HG02938 (cell line): Measurements from ENCODE around the gene SEC23IP.
"Not testable (repeated sequence)": the region's sequence is repeated elsewhere in the genome, so short reads cannot be mapped to it uniquely, and the experiment has no call there.

Experiments used
- ATAC-seq: cut with Tn5 transposase; IDR thresholded peaks from one replicate; pipeline ENCODE4 v1.9.1; 2021; ENCODE audit warnings: mild to moderate bottlenecking, moderate library complexity; ENCODE audit not compliant: unreplicated experiment

SEC23IP gene

DNA sequence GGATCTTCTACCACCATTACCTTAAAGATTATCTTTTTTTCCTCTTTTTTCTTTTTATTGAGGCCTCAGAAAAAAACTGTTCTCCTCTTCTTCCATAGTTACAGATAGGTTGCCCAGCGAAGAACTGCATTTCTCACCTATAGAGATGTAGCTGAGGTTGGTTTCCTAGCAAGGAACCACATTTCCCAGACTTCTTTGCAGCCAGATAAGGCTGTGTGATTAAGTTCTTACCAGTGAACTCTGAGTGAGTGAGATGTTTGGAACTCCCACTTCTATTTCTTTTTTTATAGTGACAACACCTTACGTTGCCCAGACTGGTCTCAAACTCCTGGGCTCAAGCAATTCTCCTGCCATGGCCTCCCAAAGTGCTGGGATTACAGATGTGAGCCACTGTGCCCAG lies 14.0 kb upstream of the SEC23IP start:
- no peak for ATAC-seq

DNA sequence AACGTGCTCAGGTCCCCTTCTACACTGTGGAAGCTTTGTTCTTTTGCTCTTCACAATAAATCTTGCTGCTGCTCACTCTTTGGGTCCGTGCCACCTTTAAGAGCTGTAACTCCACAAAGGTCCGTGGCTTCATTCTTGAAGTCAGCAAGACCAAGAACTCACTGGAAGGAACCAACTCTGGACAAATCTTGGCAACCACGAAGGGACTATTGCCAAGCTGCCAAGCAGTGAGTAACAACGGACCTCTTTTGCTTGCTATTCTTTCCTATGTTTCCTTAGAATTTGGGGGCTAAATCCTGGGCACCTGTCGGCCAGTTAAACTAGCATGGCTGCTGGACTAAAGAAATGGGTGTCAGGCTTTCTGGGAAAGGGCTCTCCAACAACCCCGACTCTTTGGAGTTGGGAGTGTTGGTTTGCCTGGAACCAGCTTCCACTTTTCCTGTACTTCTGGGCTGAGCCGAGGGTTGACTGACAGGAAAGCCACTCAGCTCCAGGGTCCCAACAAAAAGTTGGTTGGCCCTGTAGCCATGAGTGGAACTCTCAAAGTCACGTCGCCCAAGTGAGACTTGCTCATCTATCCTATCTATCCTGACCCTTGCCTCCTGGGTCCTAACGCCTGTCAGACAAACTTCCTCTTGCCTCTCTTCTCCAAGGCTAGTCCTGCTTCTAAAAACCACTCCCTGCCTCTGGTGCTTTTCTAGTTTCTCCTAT lies 8.5 kb upstream of the SEC23IP start:
- ATAC-seq, result not testable (repeated sequence)

DNA sequence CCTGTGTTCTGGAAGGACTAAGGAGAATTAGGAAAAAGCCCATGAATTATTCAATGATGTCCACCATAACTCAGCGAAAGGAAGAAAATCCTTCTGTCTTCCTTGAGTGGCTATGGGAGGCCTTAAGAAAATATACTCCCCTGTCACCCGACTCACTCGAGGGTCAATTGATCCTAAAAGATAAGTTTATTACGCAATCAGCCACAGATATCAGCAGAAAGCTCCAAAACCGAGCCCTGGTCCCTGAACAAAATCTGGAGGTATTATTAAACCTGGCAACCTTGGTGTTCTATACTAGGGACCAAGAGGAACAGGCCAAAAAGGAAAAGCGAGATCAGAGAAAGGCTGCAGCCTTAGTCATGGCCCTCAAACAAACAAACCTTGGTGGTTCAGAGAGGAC lies 6.5 kb upstream of the SEC23IP start:
- not testable (repeated sequence) for ATAC-seq

DNA sequence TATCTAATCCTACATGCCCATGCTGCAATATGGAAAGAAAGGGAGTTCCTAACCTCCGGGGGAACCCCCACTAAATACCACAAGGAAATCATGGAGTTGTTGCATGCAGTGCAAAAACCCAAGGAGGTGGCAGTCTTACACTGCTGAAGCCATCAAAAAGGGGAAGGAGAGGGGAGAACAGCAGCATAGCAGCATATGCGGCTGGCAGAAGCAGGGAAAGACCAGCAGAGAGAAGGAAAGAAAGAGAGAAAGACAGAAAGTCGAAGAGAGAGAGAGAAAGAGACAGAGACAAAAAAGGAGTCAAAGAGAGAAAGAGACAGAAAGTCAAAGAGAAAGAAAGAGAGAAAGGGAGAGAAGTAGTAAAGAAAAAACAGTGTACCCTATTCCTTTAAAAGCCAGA lies 3.8 kb upstream of the SEC23IP start:
- not testable (repeated sequence) for ATAC-seq

DNA sequence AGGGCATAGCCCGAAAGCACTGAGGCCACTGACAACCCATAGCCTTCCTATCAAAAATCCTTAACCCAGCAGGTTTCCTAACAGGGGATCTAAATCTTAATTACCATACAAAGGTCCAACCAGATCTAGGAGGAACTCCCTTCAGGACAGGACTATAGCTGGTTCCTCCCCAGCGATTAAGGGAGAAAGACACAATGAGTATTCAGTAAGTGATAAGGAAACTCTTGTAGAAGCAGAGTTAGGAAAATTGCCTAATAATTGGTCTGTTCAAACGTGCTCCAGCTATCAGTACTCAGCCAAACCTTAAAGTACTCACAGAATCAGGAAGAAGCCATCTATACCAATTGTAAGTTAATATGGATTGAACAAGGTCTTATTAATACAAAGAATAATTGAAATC lies 3.3 kb upstream of the SEC23IP start:
- ATAC-seq, result not testable (repeated sequence)

DNA sequence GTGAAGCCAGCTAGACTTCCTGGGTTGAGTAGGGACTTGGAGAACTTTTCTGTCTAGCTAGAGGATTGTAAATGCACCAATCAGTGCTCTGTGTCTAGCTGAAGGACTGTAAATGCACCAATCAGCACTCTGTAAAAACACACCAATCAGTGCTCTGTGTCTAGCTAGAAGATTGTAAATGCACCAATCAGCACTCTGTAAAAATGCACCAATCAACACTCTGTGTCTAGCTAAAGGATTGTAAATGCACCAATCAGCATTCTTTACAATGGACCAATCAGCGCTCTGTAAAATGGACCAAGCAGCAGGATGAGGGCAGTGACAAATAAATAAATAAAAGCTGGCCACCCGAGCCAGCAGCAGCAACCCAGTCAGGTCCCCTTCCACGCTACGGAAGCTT lies 2.2 kb upstream of the SEC23IP start:
- ATAC-seq, result not testable (repeated sequence)

DNA sequence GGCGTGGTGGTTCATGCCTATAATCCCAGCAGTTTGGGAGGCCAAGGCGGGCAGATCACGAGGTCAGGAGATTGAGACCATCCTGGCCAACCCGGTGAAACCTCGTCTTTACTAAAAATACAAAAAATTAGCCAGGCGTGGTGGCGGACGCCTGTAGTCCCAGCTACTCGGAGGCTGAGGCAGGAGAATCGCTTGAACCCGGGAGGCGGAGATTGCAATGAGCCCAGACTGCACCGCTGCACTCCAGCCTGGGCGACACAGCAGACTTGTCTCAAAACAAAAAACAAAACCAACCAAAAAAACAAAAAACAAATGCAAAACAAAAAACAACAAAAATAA lies 712 bp upstream of the SEC23IP start:
- ATAC-seq, result not testable (repeated sequence)

DNA sequence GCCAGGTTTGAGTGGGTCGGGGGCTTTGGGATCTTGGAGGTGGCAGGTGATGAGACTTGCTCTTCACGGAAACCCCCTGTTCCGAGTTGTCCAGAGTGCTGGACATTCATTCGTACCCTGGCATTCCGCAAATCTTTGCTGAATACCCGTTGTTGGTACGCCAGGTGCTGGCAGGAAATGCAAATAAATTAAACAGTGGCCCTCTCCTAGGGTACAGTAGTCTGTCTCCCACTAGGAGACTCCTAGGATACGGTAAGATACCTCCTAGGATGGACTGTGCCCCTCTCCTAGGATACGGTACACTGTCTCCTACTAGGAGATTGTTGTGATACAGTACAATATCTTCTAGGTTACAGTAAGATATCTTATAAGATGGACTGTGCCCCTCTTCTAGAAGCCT lies 544 bp downstream of the SEC23IP start:
- no peak for ATAC-seq

DNA sequence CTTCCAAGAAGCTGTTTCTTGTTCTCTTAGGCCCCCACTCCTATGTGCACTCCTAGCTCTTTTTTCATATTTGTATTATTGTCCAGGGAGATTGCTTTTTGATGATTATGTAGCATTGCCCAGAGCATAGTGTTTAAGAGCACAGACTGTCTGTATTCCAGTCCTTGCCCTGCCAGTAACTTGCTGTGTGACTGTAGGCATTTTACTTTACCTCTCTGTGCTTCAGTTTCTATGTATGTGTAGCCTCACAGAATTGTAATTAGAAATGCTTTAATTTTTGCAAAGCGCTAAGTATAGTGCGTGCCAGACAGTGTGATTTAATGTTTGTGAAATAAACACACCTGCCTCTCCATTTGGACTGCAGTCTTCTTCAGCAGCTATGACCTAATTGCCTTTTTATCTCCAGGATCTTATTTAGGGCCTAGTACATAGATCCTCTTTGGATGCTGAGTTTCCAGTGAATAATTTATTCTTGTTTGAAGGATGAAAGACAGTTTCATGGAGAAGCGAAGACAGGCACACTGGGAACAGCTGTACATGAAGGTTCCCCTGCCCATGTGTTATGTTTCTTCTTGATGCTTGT lies 1.4 kb downstream of the SEC23IP start:
- no peak for ATAC-seq

DNA sequence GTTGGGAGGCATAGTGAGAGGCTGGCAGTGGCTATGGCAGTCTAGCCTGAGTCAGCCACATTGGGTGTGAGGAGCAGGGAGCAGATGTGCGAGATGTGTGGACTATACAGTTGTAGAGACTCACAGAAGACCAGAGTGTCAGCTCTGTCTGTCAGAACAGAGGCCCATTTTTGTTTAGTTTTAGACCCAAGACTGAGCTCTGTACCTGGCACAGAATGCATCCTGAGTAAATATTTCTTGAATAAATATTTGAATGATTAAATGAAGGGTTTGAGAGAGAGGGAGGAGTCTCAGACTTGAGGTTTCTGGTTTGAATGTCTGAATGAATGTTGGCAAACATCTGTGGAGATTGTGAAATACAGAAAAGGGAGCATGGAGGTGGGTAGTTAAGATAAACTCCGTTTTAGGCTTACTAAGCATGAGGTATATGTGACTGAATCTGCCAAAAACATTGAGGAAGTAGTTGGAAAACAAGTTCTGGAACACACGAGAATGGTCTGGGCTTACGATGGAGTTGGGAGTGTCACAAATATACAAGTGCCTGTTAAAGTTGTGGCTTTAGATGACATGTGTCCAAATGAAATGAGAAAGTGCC lies 3.6 kb downstream of the SEC23IP start:
- no peak for ATAC-seq

DNA sequence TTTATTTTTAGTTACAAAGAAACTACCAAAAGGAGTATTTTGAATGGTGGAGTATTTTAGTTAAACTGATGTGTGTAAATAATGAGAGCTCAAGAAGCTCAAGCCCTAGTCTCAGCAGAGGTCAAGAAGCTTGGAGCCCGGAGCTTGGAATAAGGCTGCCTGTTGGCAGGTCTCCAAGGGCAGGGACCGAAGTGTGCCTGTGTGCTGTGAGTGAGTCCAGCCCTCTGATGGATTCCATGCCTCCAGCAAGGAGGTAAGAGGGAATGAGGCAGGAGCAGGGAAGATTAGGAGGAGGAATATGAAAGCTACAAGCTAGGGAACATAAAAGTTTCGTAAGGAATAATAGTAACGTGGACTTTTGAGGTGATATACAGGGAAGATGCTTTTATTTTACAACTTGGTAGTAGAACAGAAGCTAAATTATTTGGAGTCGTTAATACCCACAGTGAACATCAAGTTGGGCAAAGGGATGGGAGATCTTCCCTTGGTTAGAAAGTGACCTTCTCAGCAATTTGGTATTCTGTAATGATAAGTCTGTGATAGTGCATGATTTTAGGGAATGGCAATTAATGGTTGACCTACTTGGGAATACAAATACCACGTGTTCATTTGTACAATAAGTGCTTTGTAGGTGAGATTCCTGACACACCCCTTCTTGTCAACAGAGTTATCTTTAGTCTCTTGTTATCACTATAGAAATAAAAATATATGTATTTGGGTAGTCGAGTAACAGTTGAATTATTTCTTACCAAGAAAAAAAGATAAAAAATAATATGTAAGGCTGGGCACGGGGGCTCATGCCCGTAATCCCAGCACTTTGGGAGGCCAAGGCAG lies 4.6 kb downstream of the SEC23IP start:
- ATAC-seq, result no peak

DNA sequence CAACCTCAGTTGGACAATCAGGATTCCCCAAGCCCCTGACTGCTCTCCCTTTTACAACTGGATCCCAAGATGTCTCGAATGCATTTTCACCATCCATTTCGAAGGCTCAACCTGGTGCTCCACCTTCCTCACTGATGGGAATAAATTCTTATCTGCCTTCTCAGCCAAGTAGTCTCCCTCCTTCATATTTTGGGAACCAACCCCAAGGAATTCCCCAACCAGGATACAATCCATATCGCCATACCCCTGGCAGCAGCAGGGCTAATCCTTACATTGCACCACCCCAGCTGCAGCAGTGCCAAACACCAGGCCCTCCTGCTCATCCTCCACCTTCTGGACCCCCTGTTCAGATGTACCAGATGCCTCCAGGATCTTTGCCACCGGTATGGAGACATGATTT lies 6.0 kb downstream of the SEC23IP start:
- no peak for ATAC-seq

DNA sequence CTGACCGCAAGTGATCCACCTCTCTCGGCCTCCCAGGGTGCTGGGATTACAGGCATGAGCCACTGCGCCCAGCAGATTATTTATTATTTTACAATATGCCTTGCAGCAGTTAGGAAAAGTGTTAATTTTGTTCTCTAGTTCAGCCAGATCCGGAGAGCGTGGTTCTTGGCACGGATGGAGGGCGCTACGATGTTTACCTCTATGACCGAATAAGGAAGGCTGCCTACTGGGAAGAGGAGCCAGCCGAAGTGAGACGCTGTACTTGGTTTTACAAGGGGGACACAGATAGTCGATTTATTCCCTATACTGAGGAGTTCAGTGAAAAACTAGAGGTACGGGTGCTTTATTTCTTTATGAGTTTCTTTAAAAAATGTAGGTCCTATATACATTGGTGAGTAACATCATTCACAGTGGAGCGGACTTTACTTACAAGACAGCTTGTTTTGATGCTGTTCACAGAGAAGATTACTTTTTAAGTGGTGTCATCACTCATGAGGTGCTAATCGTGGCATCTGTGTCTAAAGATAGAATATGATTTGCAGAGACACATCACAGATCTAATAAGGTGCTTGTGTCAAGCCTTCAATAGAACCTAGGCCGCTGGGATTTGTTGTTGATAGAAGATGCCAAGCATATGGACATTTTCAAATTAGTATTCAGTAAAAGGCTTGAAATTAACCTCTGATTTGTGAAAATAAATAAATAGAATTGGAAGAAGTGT lies 11.6 kb downstream of the SEC23IP start:
- ATAC-seq, result no peak

DNA sequence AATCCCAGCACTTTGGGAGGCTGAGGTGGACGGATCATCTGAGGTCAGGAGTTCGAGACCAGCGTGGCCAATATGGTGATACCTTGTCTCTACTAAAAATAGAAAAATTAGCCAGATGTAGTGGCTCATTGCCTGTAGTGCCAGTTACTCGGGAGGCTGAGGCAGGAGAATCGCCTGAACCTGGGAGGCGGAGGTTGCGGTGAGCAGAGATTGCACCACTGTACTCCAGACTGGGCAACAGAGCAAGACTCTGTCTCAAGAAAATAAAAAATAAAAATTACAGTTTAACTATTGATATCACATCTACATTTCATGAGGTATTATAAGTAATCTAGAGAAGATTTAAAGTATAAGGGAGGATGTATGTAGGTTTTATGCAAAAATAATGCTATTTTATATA lies 15.2 kb downstream of the SEC23IP start:
- ATAC-seq, result not testable (repeated sequence)

DNA sequence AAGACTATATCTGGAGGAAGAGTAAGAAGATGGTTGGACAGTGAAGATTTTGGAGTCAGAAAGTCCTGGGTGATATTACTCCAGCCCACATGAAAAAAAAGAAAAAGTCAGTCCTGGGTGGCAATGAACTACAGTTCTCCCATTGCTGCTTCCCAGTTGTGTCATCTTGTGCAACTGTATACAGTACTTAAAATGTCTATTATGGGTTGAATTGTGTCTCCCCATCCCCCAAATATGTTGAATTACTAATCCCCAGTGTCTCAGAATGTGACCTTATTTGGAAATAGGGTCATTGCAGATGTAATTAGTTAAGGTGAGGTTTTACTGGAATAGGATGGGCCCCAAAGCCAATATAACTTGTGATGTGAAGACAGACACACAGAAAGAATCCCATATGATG lies 15.6 kb downstream of the SEC23IP start:
- no peak for ATAC-seq

DNA sequence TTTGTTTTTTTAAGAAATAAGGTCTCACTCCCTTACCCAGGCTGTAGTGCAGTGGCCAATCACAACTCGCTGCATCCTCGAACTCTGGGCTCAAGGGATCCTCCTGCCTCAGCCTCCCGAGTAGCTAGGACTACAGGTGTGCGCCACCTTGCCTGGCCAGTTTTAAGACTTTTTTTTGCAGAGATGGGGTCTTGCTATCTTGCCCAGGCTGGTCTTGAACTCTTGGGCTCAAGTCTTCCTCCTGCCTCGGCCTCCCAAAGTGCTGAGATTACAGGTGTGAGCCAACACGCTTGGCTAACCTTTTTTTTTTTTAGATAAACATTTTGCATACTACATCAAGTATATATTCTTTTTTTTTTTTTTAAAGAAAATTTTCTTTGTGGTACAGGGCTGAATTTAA lies 18.2 kb downstream of the SEC23IP start:
- no peak for ATAC-seq

DNA sequence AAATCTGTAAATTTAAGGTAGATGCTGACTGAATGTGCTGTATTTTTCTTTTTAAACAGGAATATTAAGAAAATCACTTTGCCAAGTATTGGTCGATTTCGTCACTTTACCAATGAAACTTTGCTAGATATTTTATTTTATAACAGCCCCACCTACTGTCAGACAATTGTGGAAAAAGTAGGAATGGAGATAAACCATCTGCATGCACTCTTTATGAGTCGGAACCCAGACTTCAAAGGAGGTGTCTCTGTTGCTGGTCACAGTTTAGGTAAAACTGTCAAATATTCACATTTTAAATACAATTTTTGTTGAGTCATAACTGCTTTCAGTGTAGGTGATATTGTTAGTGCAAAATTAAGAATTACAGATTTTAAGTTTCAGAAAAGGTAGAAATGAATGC lies 25.2 kb downstream of the SEC23IP start:
- no peak for ATAC-seq

DNA sequence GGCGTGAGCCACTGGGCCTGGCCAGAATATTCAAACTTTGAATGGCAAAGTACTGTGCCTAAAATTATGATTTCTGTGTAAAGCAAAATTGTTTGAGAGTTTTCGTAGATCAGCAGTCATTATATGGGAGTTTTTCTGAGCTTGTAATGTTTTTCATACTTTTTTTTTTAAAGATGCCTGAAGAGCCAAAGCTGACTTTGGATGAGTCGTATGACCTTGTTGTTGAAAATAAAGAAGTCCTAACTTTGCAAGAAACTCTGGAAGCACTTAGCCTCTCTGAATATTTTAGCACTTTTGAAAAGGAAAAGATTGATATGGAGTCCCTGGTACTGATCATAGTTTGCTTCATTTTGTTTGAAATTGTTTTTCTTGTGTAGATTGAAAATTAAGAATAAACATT lies 26.7 kb downstream of the SEC23IP start:
- ATAC-seq, result no peak

DNA sequence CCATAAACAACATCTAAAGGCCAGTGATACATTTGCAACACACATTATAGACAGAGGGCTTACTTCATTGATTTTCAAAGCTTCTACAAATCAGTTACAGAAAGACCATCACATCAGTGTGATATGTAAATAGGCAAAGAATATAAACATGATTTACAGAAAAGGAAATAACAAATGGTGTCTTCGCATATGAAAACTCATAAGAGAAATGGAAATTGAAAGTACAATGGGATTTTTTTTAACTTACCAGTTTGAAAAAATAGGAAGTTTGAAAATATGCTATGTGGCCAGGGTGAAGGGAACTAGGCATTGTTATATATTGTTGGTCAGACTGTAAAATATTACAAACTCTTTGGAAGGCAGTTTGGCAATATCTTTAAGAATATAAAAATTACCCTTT lies 27.3 kb downstream of the SEC23IP start:
- ATAC-seq, result peak; percentile 53

DNA sequence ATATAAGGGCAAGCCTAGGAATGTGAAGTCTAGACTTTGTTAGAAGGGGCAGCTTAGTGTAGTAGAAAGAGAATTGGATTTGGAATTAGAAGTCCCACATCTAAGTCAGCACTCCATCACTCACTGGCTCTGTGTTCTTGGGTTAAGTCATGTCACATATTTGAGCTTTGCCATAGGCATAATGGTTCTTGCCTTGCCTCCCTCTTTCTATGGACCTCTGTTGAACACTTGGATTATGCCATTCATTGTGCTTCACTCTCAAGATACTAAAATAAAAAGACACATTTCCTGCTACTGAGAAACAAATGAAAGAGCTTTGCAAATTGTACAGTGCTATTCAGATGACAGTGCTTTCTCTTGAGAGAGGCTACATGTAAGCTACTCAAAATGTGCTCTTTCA lies 35.9 kb downstream of the SEC23IP start:
- no peak for ATAC-seq

DNA sequence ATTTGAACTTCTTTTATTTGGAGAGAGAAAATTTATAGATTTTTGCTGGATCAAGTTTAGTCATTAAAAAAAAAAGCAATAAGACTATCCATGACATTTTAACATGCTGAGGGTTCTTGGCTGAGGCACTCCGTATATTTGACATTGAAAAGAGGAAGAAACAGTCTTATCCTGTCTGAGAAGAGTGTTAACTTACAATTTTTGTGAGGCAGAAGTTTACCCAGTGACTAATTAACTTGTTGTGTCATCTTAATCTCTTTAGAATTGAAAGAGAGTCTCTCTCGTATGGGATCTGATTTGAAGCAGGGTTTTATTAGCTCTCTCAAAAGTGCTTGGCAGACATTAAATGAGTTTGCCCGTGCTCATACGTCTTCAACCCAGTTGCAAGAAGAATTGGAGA lies 39.3 kb downstream of the SEC23IP start:
- no peak for ATAC-seq
